Measurements from ENCODE around the gene HDAC4. TPM values are rescaled to one million over a fixed set of nuclear protein-coding genes. Genes with fewer than 3 reads are reported as not detected.

HDAC4 gene
- total RNA-seq, 4 donors from 2014 or later: 24.8 to 82.9 (median 41.3) TPM

DNA sequence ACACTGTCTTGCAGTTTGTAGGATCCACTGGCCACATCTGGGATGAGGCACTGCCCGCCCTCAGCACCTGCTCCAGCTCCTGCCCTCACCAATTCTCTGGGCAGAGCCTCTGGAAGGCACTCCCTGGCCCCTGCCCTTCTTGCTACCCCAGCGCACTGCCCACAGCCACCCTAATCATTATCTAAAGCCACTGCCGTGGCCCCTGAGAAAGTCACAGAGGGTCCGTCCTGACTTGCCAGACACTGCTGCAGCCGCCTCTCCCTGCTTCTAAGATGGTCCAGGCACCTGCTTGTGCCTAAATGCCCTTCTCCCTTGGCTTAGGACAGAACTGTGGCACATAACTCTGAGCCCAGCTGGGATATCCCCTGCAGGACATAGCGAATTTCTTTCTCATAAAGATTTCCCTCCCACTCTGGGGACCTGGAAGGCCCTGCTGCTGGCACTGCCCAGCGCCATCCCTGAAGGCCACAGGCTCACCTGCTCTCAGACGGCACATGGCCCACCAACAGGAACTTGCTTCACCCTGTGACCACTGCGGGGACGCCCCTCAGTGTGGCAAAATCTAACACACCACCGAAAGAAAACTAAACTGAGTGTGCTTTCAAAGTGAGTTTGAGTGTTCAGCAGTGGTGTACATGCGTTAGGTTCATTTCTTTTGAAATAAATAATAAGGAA lies 244.9 kb downstream of the HDAC4 start:
- no peak for TF ChIP-seq CTCF (IDR thresholded peaks at IDR 0.05; ENCODE audit: low read depth)

GRCh38 chr2:239154971-239155805 lies 245.6 kb downstream of the HDAC4 start:
- no peak for TF ChIP-seq CTCF (IDR thresholded peaks at IDR 0.05; ENCODE audit: low read depth)

- no peak for TF ChIP-seq CTCF (IDR thresholded peaks at IDR 0.05; ENCODE audit: low read depth)
Observed at GRCh38 chr2:239153806-239154591, 246.8 kb downstream of the HDAC4 start.

DNA sequence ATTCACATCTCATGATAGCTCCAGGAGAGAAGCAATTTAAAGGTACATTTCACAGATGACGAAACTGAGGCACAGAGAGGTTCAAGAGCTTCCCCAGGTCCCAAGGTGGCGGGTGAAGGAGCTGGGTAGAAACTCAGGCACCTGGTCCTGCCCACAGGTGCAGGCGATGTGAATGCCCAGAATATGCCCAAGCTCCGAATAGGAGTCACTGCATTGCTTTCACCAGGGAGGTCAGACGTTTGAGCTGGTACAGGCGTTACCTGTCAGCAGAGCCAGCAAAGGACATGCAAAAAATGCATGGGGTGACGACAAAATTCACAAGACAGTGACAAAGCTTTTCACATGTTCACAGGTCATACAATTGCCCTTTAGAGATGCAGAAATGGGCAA lies 247.9 kb downstream of the HDAC4 start:
- TF ChIP-seq CTCF (IDR thresholded peaks at IDR 0.05; ENCODE audit: low read depth): no peak

DNA sequence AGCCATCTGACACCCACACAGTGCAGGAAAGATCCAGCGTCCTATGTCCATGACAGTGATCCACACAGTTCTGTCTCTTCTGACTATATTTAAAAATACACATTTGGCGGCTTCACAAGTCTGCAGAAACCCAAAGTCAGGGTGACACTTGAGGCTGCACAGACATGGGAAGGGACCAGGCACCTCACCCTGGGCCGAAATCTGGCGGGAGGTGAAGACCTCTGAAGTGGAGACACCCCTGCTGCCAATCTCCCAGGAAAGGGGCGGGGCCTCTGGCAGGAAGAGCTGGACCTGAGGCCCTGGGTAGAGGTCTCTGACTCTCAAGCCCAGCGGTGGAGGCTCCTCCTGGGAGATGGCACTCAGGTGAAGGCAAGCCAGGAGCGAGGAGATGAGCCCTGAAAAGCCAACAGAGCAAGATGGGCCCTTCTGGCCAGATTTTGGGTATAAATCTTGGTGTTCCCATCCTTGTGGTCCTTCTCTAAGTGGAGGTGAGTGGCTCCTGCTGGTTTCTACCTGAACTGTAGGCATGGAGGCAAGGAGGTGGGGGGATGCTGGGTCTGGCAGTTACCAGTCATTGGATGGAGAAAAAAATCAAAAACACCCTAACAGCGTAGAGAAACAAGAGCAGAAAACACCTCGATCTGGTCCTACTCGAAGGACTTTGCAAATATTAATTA lies 248.4 kb downstream of the HDAC4 start:
- no peak for TF ChIP-seq CTCF (IDR thresholded peaks at IDR 0.05; ENCODE audit: low read depth)

- TF ChIP-seq CTCF (IDR thresholded peaks at IDR 0.05; ENCODE audit: low read depth): no peak
Observed at GRCh38 chr2:239151201-239152131, 249.4 kb downstream of the HDAC4 start.

Data from subcutaneous adipose tissue (tissue), 4 donors.